ENCODE measurements around the gene LMTK3. TPM values are rescaled to one million over a fixed set of nuclear protein-coding genes. Genes with fewer than 3 reads are reported as not detected.

The LMTK3 gene
- total RNA-seq, 1 donor, result not detected

- no peaks in the 10 kb centered on the region for H3K9me3 ChIP-seq (ENCODE audit: low read depth, low read length)
- H3K79me2 ChIP-seq (ENCODE audit: insufficient read depth, low read length), result peaks cover 27% of the 10 kb centered on the region
- no peaks in the 10 kb centered on the region for H4K20me1 ChIP-seq (ENCODE audit: insufficient read depth, low read length)
- peak; percentile 90 for DNase-seq (ENCODE audit: insufficient read length, low spot score, missing footprints)
- no peak for TF ChIP-seq CTCF (IDR thresholded peaks at IDR 0.05; ENCODE audit: extremely low read depth, low read depth, low read length)
- H3K36me3 ChIP-seq (ENCODE audit: insufficient read depth, low read length), result peaks cover 16% of the 10 kb centered on the region
- peaks cover 18% of the 10 kb centered on the region for H3K4me1 ChIP-seq (ENCODE audit: insufficient read depth, low read length)
- H3K27ac ChIP-seq (ENCODE audit: low read depth, low read length), result no peak overlapping the region
- peak overlapping the region; percentile 91 for H2AFZ ChIP-seq (ENCODE audit: low read length)
- H3K27me3 ChIP-seq (ENCODE audit: insufficient read depth, low read length), result peaks cover 5% of the 10 kb centered on the region
- peak overlapping the region; percentile 94 for H3K4me2 ChIP-seq (ENCODE audit: insufficient read depth, low read length)
- peak overlapping the region; percentile 93 for H3K4me3 ChIP-seq (ENCODE audit: insufficient read depth, low read length)
Measured at GRCh38 chr19:48444129-48444935, 67.3 kb downstream of the LMTK3 start.

GRCh38 chr19:48443731-48444128 lies 67.9 kb downstream of the LMTK3 start:
- no peak overlapping the region for H3K27ac ChIP-seq (ENCODE audit: low read depth, low read length)
- DNase-seq (ENCODE audit: insufficient read length, low spot score, missing footprints), result peak; percentile 77
- peaks cover 5% of the 10 kb centered on the region for H3K27me3 ChIP-seq (ENCODE audit: insufficient read depth, low read length)
- no peak overlapping the region for H2AFZ ChIP-seq (ENCODE audit: low read length)
- no peaks in the 10 kb centered on the region for H4K20me1 ChIP-seq (ENCODE audit: insufficient read depth, low read length)
- H3K4me3 ChIP-seq (ENCODE audit: insufficient read depth, low read length), result peak overlapping the region; percentile 93
- no peak for TF ChIP-seq CTCF (IDR thresholded peaks at IDR 0.05; ENCODE audit: extremely low read depth, low read depth, low read length)
- peak overlapping the region; percentile 94 for H3K4me2 ChIP-seq (ENCODE audit: insufficient read depth, low read length)
- H3K79me2 ChIP-seq (ENCODE audit: insufficient read depth, low read length), result peaks cover 26% of the 10 kb centered on the region
- no peaks in the 10 kb centered on the region for H3K9me3 ChIP-seq (ENCODE audit: low read depth, low read length)
- peaks cover 18% of the 10 kb centered on the region for H3K4me1 ChIP-seq (ENCODE audit: insufficient read depth, low read length)
- peaks cover 16% of the 10 kb centered on the region for H3K36me3 ChIP-seq (ENCODE audit: insufficient read depth, low read length)

- Histone ChIP-seq H3K9me3 (ENCODE audit: low read depth, low read length) (no peaks in the 10 kb centered on the region), H3K36me3 (ENCODE audit: insufficient read depth, low read length) (peaks cover 11% of the 10 kb centered on the region), H3K4me3 (ENCODE audit: insufficient read depth, low read length) (no peak overlapping the region), H3K79me2 (ENCODE audit: insufficient read depth, low read length) (peaks cover 21% of the 10 kb centered on the region), H3K27ac (ENCODE audit: low read depth, low read length) (no peak overlapping the region), H4K20me1 (ENCODE audit: insufficient read depth, low read length) (no peaks in the 10 kb centered on the region), H3K27me3 (ENCODE audit: insufficient read depth, low read length) (peaks cover 5% of the 10 kb centered on the region), H3K4me1 (ENCODE audit: insufficient read depth, low read length) (peaks cover 18% of the 10 kb centered on the region), H3K4me2 (ENCODE audit: insufficient read depth, low read length) (no peak overlapping the region), H2AFZ (ENCODE audit: low read length) (no peak overlapping the region)
- peak; percentile 93 for DNase-seq (ENCODE audit: insufficient read length, low spot score, missing footprints)
- no peak for TF ChIP-seq CTCF (IDR thresholded peaks at IDR 0.05; ENCODE audit: extremely low read depth, low read depth, low read length)
Measured at GRCh38 chr19:48443256-48443655, 68.4 kb downstream of the LMTK3 start.
